ENCODE results near the gene PCOLCE2. TPM values are rescaled to one million over a fixed set of nuclear protein-coding genes. Genes with fewer than 3 reads are reported as not detected.
"Not testable (repeated sequence)": the region's sequence is repeated elsewhere in the genome, so short reads cannot be mapped to it uniquely, and the experiment has no call there.

PCOLCE2 gene
- total RNA-seq, 1 experiment from 2014 or later: 2.8 TPM

GRCh38 chr3:142902356-142902755, 13.5 kb upstream of the PCOLCE2 start:
- no peak for DNase-seq (ENCODE audit: low read depth)

- no peak for DNase-seq (ENCODE audit: low read depth)
These were observed 9.7 kb upstream of the PCOLCE2 start for GRCh38 chr3:142898346-142899213.

GRCh38 chr3:142897807-142898206, 8.9 kb upstream of the PCOLCE2 start:
- no peak for DNase-seq (ENCODE audit: low read depth)

- no peak for DNase-seq (ENCODE audit: low read depth)
These were observed 8.1 kb upstream of the PCOLCE2 start for GRCh38 chr3:142896996-142897395.

- peak; percentile 80 for DNase-seq (ENCODE audit: low read depth)
These were observed 7.4 kb upstream of the PCOLCE2 start for GRCh38 chr3:142896201-142896755.

GRCh38 chr3:142894493-142894892, 5.6 kb upstream of the PCOLCE2 start:
- DNase-seq (ENCODE audit: low read depth): no peak

GRCh38 chr3:142892714-142893113, 3.8 kb upstream of the PCOLCE2 start:
- no peak for DNase-seq (ENCODE audit: low read depth)

GRCh38 chr3:142890592-142890991, 1.7 kb upstream of the PCOLCE2 start:
- DNase-seq (ENCODE audit: low read depth): no peak

- DNase-seq (ENCODE audit: low read depth): no peak
These were observed 530 bp upstream of the PCOLCE2 start for GRCh38 chr3:142889212-142890014.

GRCh38 chr3:142888099-142888480, 793 bp downstream of the PCOLCE2 start:
- DNase-seq (ENCODE audit: low read depth): peak; percentile 40

- peak; percentile 43 for DNase-seq (ENCODE audit: low read depth)
These were observed 1.9 kb downstream of the PCOLCE2 start for GRCh38 chr3:142886940-142887339.

GRCh38 chr3:142886021-142886420, 2.9 kb downstream of the PCOLCE2 start:
- DNase-seq (ENCODE audit: low read depth): no peak

GRCh38 chr3:142884531-142884930, 4.4 kb downstream of the PCOLCE2 start:
- no peak for DNase-seq (ENCODE audit: low read depth)

GRCh38 chr3:142883534-142883933, 5.3 kb downstream of the PCOLCE2 start:
- not testable (repeated sequence) for DNase-seq (ENCODE audit: low read depth)

- DNase-seq (ENCODE audit: low read depth): no peak
These were observed 7.2 kb downstream of the PCOLCE2 start for GRCh38 chr3:142881445-142882224.

- no peak for DNase-seq (ENCODE audit: low read depth)
These were observed 10.1 kb downstream of the PCOLCE2 start for GRCh38 chr3:142878649-142879300.

- DNase-seq (ENCODE audit: low read depth): no peak
These were observed 12.5 kb downstream of the PCOLCE2 start for GRCh38 chr3:142876417-142876816.

- no peak for DNase-seq (ENCODE audit: low read depth)
These were observed 13.2 kb downstream of the PCOLCE2 start for GRCh38 chr3:142875583-142876207.

GRCh38 chr3:142875099-142875498, 13.8 kb downstream of the PCOLCE2 start:
- DNase-seq (ENCODE audit: low read depth): no peak

- DNase-seq (ENCODE audit: low read depth): not testable (repeated sequence)
These were observed 20.5 kb downstream of the PCOLCE2 start for GRCh38 chr3:142868382-142868781.
